Type B pancreatic cell (in vitro differentiated cells): ENCODE measurements around the gene MND1. TPM values are rescaled to one million over a fixed set of nuclear protein-coding genes. Genes with fewer than 3 reads are reported as not detected.

Source experiments
- DNase-seq: peaks from one replicate; pipeline ENCODE4 v3.0.0; 2021; ENCODE audit warnings: mixed read lengths; ENCODE audit not compliant: unreplicated experiment; ENCODE audit errors: extremely low spot score
- H3K27ac Mint-ChIP-seq: 2 replicates; pipeline ENCODE4 v1.8.0; 2021; ENCODE audit warnings: mild to moderate bottlenecking, mixed read lengths
- H3K27me3 Mint-ChIP-seq: 2 replicates; pipeline ENCODE4 v1.8.0; 2021; ENCODE audit warnings: mixed read lengths
- H3K36me3 Mint-ChIP-seq: 2 replicates; pipeline ENCODE4 v1.8.0; 2021; ENCODE audit warnings: mixed read lengths
- H3K4me1 Mint-ChIP-seq: one replicate; pipeline ENCODE4 v1.8.0; 2021; ENCODE audit warnings: mixed read lengths; ENCODE audit not compliant: unreplicated experiment
- H3K4me3 Mint-ChIP-seq: 2 replicates; pipeline ENCODE4 v1.8.0; 2021; ENCODE audit warnings: mild to moderate bottlenecking, mixed read lengths
- H3K9me3 Mint-ChIP-seq: 2 replicates; pipeline ENCODE4 v1.8.0; 2021; ENCODE audit warnings: mixed read lengths
- CTCF ChIP-seq: fragments of 200-600 bp; sonication (generic); conservative IDR thresholded peaks from 2 replicates; pipeline ENCODE4 v1.5.0; 2021; ENCODE audit warnings: antibody characterized with exemption, mild to moderate bottlenecking
- total RNA-seq: library from RNA; stranded (reverse); gene quantifications from 2 replicates; pipeline ENCODE4 v1.2.1, GENCODE V29; 2021; ENCODE audit warnings: low replicate concordance

MND1 gene
- total RNA-seq, 1 donor from 2014 or later: 15.2 TPM

GRCh38 chr4:153394945-153395344 lies 50.5 kb downstream of the MND1 start:
- no peak overlapping the region for H3K27ac Mint-ChIP-seq
- no peaks in the 10 kb centered on the region for H3K27me3 Mint-ChIP-seq
- H3K4me1 Mint-ChIP-seq: no peaks in the 10 kb centered on the region
- H3K4me3 Mint-ChIP-seq: no peak overlapping the region
- no peak for DNase-seq
- H3K9me3 Mint-ChIP-seq: no peaks in the 10 kb centered on the region
- no peak for TF ChIP-seq CTCF
- peaks cover 4% of the 10 kb centered on the region for H3K36me3 Mint-ChIP-seq

GRCh38 chr4:153398713-153399112 lies 54.2 kb downstream of the MND1 start:
- no peak for DNase-seq
- H3K27me3 Mint-ChIP-seq: no peaks in the 10 kb centered on the region
- H3K9me3 Mint-ChIP-seq: no peaks in the 10 kb centered on the region
- H3K27ac Mint-ChIP-seq: no peak overlapping the region
- no peaks in the 10 kb centered on the region for H3K4me1 Mint-ChIP-seq
- TF ChIP-seq CTCF: no peak
- peaks cover 4% of the 10 kb centered on the region for H3K36me3 Mint-ChIP-seq
- no peak overlapping the region for H3K4me3 Mint-ChIP-seq

- peaks cover 4% of the 10 kb centered on the region for H3K36me3 Mint-ChIP-seq
- H3K9me3 Mint-ChIP-seq: no peaks in the 10 kb centered on the region
- DNase-seq: no peak
- TF ChIP-seq CTCF: no peak
- H3K4me1 Mint-ChIP-seq: no peaks in the 10 kb centered on the region
- H3K27ac Mint-ChIP-seq: no peak overlapping the region
- no peak overlapping the region for H3K4me3 Mint-ChIP-seq
- no peaks in the 10 kb centered on the region for H3K27me3 Mint-ChIP-seq
These were observed 54.9 kb downstream of the MND1 start for GRCh38 chr4:153399358-153399757.

GRCh38 chr4:153401501-153401900 lies 57.0 kb downstream of the MND1 start:
- DNase-seq: no peak
- Mint-ChIP-seq H3K4me3 (no peak overlapping the region), H3K9me3 (no peaks in the 10 kb centered on the region), H3K36me3 (peaks cover 10% of the 10 kb centered on the region), H3K27me3 (no peaks in the 10 kb centered on the region), H3K4me1 (no peaks in the 10 kb centered on the region), H3K27ac (no peak overlapping the region)
- no peak for TF ChIP-seq CTCF

- DNase-seq: no peak
- H3K4me1 Mint-ChIP-seq: no peaks in the 10 kb centered on the region
- no peaks in the 10 kb centered on the region for H3K27me3 Mint-ChIP-seq
- peaks cover 12% of the 10 kb centered on the region for H3K36me3 Mint-ChIP-seq
- H3K4me3 Mint-ChIP-seq: no peak overlapping the region
- H3K27ac Mint-ChIP-seq: no peak overlapping the region
- no peaks in the 10 kb centered on the region for H3K9me3 Mint-ChIP-seq
- no peak for TF ChIP-seq CTCF
These were observed 57.9 kb downstream of the MND1 start for GRCh38 chr4:153402366-153402765.

GRCh38 chr4:153403726-153404125 lies 59.2 kb downstream of the MND1 start:
- Mint-ChIP-seq H3K4me1 (no peaks in the 10 kb centered on the region), H3K4me3 (no peak overlapping the region), H3K27me3 (no peaks in the 10 kb centered on the region), H3K36me3 (peaks cover 17% of the 10 kb centered on the region), H3K9me3 (peaks cover 5% of the 10 kb centered on the region), H3K27ac (no peak overlapping the region)
- no peak for DNase-seq
- TF ChIP-seq CTCF: no peak
